Measurements from ENCODE around the gene MCM3. TPM values are rescaled to one million over a fixed set of nuclear protein-coding genes. Genes with fewer than 3 reads are reported as not detected.

MCM3 gene
- total RNA-seq, 1 donor from 2014 or later, result 20.1 TPM

DNA sequence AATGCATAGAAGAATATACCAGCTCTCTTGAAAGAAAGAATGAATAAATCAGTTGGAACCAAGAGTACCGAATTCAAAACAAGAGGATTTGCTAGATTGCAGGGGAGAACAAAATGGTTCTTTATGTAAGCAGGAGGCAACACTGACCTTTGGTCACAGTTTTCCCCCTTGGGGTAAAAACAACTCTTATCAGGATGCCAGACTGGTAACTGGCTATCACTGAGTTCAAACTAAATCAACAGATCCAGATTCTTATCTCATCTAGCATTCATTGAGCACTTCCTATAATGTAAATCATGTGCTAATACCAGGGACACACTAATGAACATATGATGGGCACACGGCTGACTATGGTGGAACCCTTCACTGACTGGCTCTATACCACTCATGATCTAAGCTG is 35.5 kb downstream of the MCM3 start:
- H3K4me1 ChIP-seq, result no peaks in the 10 kb centered on the region
- H3K27ac ChIP-seq (replicated peaks), result no peak overlapping the region
- H3K4me3 ChIP-seq, result no peak overlapping the region
- H3K36me3 ChIP-seq, result no peaks in the 10 kb centered on the region
- TF ChIP-seq, protein P1, sequence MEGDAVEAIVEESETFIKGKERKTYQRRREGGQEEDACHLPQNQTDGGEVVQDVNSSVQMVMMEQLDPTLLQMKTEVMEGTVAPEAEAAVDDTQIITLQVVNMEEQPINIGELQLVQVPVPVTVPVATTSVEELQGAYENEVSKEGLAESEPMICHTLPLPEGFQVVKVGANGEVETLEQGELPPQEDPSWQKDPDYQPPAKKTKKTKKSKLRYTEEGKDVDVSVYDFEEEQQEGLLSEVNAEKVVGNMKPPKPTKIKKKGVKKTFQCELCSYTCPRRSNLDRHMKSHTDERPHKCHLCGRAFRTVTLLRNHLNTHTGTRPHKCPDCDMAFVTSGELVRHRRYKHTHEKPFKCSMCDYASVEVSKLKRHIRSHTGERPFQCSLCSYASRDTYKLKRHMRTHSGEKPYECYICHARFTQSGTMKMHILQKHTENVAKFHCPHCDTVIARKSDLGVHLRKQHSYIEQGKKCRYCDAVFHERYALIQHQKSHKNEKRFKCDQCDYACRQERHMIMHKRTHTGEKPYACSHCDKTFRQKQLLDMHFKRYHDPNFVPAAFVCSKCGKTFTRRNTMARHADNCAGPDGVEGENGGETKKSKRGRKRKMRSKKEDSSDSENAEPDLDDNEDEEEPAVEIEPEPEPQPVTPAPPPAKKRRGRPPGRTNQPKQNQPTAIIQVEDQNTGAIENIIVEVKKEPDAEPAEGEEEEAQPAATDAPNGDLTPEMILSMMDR (IDR thresholded peaks at IDR 0.05; ENCODE audit: borderline replicate concordance), result no peak
- no peaks in the 10 kb centered on the region for H3K9me3 ChIP-seq (replicated peaks)
- H3K27me3 ChIP-seq (ENCODE audit: low read depth), result peaks cover 38% of the 10 kb centered on the region
- intact Hi-C loops (cut with micrococcal nuclease), result no loop called here
- no peak for DNase-seq

DNA sequence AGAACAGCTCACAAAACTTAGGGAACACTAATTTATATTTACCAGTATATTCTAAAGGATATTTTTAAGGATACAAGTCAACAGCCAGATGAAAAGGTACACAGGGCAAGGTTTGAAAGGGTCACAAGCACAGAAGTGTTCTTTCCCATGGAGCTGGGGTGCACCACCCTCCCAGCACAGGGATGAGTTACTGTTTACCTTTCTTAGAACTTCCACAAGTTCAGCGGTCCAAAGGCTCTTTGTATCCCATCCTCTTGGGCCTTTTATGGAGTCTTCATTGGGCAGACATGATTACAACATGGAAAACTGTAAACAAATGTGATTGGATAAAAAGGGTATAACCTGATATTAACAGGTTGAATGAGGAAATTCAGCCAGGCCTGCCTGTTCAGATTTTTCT is 39.1 kb downstream of the MCM3 start:
- no peak overlapping the region for H3K4me3 ChIP-seq
- H3K4me1 ChIP-seq, result no peaks in the 10 kb centered on the region
- no peaks in the 10 kb centered on the region for H3K36me3 ChIP-seq
- H3K27ac ChIP-seq (replicated peaks), result no peak overlapping the region
- H3K9me3 ChIP-seq (replicated peaks), result no peaks in the 10 kb centered on the region
- DNase-seq, result no peak
- peaks cover 25% of the 10 kb centered on the region for H3K27me3 ChIP-seq (ENCODE audit: low read depth)
- intact Hi-C loops (cut with micrococcal nuclease), result no loop called here
- TF ChIP-seq, protein P1 (IDR thresholded peaks at IDR 0.05; ENCODE audit: borderline replicate concordance), result no peak

DNA sequence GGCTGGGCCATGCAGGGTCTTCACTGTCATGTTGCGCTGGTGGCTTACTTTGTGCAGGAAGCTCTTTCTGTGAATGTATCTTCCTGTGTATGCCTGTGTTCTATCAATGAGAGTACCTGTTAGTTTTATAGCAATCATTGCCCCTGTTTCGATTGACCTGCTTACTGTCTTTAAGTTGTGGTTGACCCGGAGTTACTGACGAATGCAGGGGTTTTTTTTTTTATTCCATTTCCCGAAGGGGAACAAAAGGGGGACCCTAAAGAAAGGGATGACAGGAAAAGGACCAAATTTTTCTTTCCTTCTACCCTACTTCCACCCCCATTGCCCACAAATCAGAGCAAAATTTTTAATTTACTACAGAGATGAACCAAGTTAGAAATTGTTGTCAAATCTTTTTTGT is 40.1 kb downstream of the MCM3 start, which contains the start of gene IL17F:
Gene IL17F (minus strand): TSS at position 101 of the 400 bp plus-strand sequence. CDS start 71 bp downstream, at position 30.
- Histone ChIP-seq H3K36me3 (no peaks in the 10 kb centered on the region), H3K27me3 (ENCODE audit: low read depth) (peaks cover 15% of the 10 kb centered on the region), H3K4me3 (no peak within 1 kb of the TSS), H3K9me3 (replicated peaks) (no peaks in the 10 kb centered on the region), H3K4me1 (no peaks in the 10 kb centered on the region), H3K27ac (replicated peaks) (no peak within 1 kb of the TSS)
- DNase-seq, result no peak
- TF ChIP-seq, protein P1 (IDR thresholded peaks at IDR 0.05; ENCODE audit: borderline replicate concordance), result no peak
- intact Hi-C loops (cut with micrococcal nuclease), result no loop called here

DNA sequence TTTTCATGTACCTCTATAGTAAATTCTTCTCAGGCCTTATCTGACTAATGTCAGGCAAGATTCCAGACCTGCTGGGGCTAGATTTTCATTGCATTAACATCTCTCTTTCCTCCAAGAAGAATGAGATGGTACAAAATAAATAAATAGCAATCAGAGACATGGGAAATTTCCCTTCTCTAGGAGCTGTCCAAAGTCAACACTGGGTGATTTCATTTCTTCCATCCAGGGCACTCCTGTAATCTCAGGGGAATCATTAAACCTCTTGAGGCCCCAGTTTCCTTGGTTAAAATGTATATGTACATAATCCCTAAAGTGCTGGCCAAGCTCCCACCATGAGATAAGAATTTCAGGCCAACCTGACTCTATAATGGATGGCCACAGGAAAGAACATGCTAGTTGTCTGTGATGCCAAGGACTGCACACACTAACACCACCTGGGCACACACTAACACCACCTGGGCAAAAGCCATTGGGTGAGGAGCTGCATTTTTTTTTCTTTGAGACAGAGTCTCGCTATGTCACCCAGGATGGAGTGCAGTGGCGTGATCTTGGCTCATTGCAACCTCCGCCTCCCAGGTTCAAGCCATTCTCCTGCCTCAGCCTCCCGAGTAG is 41.2 kb downstream of the MCM3 start:
- TF ChIP-seq, protein P1 (IDR thresholded peaks at IDR 0.05; ENCODE audit: borderline replicate concordance), result no peak
- H3K4me1 ChIP-seq, result no peaks in the 10 kb centered on the region
- H3K36me3 ChIP-seq, result no peaks in the 10 kb centered on the region
- DNase-seq, result no peak
- H3K27me3 ChIP-seq (ENCODE audit: low read depth), result peaks cover 9% of the 10 kb centered on the region
- intact Hi-C loops (cut with micrococcal nuclease), result no loop called here
- no peak overlapping the region for H3K4me3 ChIP-seq
- no peak overlapping the region for H3K27ac ChIP-seq (replicated peaks)
- no peaks in the 10 kb centered on the region for H3K9me3 ChIP-seq (replicated peaks)

DNA sequence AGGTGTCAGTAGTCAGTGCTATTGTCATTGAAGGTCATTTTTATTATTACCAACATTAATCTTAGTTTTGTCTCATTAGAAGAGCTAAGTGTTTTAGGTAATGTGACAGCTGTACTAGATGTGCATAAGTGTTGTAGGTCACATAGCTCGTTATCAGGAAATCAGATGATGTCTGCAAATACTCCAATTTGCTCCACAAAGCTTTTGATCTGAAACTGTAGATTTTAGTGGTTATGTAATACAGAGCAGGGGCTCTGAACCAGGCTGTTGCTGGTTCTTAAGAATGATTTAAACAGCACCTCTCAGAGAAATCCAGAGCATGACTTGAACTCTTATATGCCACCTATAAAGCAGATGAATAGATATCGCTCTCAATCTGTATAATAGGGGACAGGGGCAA is 42.7 kb downstream of the MCM3 start:
- no peaks in the 10 kb centered on the region for H3K36me3 ChIP-seq
- TF ChIP-seq, protein P1 (IDR thresholded peaks at IDR 0.05; ENCODE audit: borderline replicate concordance), result no peak
- DNase-seq, result no peak
- no peaks in the 10 kb centered on the region for H3K9me3 ChIP-seq (replicated peaks)
- no peak overlapping the region for H3K27ac ChIP-seq (replicated peaks)
- no peak overlapping the region for H3K4me3 ChIP-seq
- no peaks in the 10 kb centered on the region for H3K4me1 ChIP-seq
- peaks cover 16% of the 10 kb centered on the region for H3K27me3 ChIP-seq (ENCODE audit: low read depth)
- intact Hi-C loops (cut with micrococcal nuclease), result no loop called here
